HG02884 (cell line): ENCODE results near the gene HOXB6.

Experiments used
- ATAC-seq: cut with Tn5 transposase; IDR thresholded peaks from one replicate; pipeline ENCODE4 v1.9.1; 2021; ENCODE audit warnings: mild to moderate bottlenecking, moderate library complexity; ENCODE audit not compliant: unreplicated experiment

HOXB6 gene

GRCh38 chr17:48624118-48624517 is 19.3 kb upstream of the HOXB6 start:
- no peak for ATAC-seq

GRCh38 chr17:48623583-48623982 is 18.8 kb upstream of the HOXB6 start:
- no peak for ATAC-seq

- ATAC-seq, result no peak
Observed at GRCh38 chr17:48622857-48623256, 18.1 kb upstream of the HOXB6 start.

- ATAC-seq, result no peak
Observed at GRCh38 chr17:48621410-48622392, 16.9 kb upstream of the HOXB6 start.

GRCh38 chr17:48620461-48621139 is 15.8 kb upstream of the HOXB6 start:
- no peak for ATAC-seq

- no peak for ATAC-seq
Observed at GRCh38 chr17:48619826-48620449, 15.2 kb upstream of the HOXB6 start.

- no peak for ATAC-seq
Observed at GRCh38 chr17:48618256-48618896, 13.6 kb upstream of the HOXB6 start.

GRCh38 chr17:48617471-48618255 is 12.9 kb upstream of the HOXB6 start:
- ATAC-seq, result no peak

- no peak for ATAC-seq
Observed at GRCh38 chr17:48616717-48617470, 12.1 kb upstream of the HOXB6 start.

- ATAC-seq, result no peak
Observed at GRCh38 chr17:48615963-48616716, 11.4 kb upstream of the HOXB6 start.

- no peak for ATAC-seq
Observed at GRCh38 chr17:48615047-48615962, 10.5 kb upstream of the HOXB6 start, which contains the start of gene HOXB8. Gene HOXB8, minus strand, starts transcription at chr17:48615292. Its CDS starts 588 bp downstream, at chr17:48614704.

GRCh38 chr17:48613862-48614694 is 9.3 kb upstream of the HOXB6 start:
- ATAC-seq, result no peak

- no peak for ATAC-seq
Observed at GRCh38 chr17:48612854-48613691, 8.3 kb upstream of the HOXB6 start.

GRCh38 chr17:48612456-48612853 is 7.7 kb upstream of the HOXB6 start:
- ATAC-seq, result no peak

GRCh38 chr17:48611681-48612455 is 7.1 kb upstream of the HOXB6 start:
- ATAC-seq, result no peak
